Stimulated activated CD8-positive, alpha-beta memory T cell treated with anti-CD3 and anti-CD28 coated beads, Interleukin-15, amount 100 ng/mL, for 1 hour (primary cell): ENCODE results near the gene CLK3.
A peak's percentile ranks its signal among the peaks of the same experiment; 100 is the strongest.
"Not testable (repeated sequence)": the region's sequence is repeated elsewhere in the genome, so short reads cannot be mapped to it uniquely, and the experiment has no call there.

ENCODE experiments used
- DNase-seq: peaks from one replicate; pipeline ENCODE4 v3.0.0-alpha.2; 2020; ENCODE audit warnings: low read depth

Gene CLK3

GRCh38 chr15:74615508-74616365, at the start of gene CLK3:
TSS of gene CLK3 (plus strand) at chr15:74615836. CDS start at chr15:74619197, 3,361 bp downstream.
- DNase-seq: peak; percentile 88

- DNase-seq: no peak
Observed at GRCh38 chr15:74568594-74568993, 47.0 kb upstream of the CLK3 start.

GRCh38 chr15:74569731-74570070, 45.9 kb upstream of the CLK3 start:
- DNase-seq: no peak

- DNase-seq: no peak
Observed at GRCh38 chr15:74571191-74571590, 44.4 kb upstream of the CLK3 start.

- DNase-seq: no peak
Observed at GRCh38 chr15:74573987-74574386, 41.6 kb upstream of the CLK3 start.

- DNase-seq: no peak
Observed at GRCh38 chr15:74578496-74578994, 37.1 kb upstream of the CLK3 start.

- no peak for DNase-seq
Observed at GRCh38 chr15:74579001-74579400, 36.6 kb upstream of the CLK3 start.

- DNase-seq: no peak
Observed at GRCh38 chr15:74580538-74581350, 34.9 kb upstream of the CLK3 start.

GRCh38 chr15:74584204-74584603, 31.4 kb upstream of the CLK3 start:
- no peak for DNase-seq

GRCh38 chr15:74584779-74585178, 30.9 kb upstream of the CLK3 start:
- DNase-seq: no peak

- DNase-seq: no peak
Observed at GRCh38 chr15:74585191-74585590, 30.4 kb upstream of the CLK3 start.

- no peak for DNase-seq
Observed at GRCh38 chr15:74585857-74586256, 29.8 kb upstream of the CLK3 start.

GRCh38 chr15:74589826-74590225, 25.8 kb upstream of the CLK3 start:
- no peak for DNase-seq

GRCh38 chr15:74592222-74592621, 23.4 kb upstream of the CLK3 start:
- DNase-seq: no peak

- no peak for DNase-seq
Observed at GRCh38 chr15:74593122-74593521, 22.5 kb upstream of the CLK3 start.

GRCh38 chr15:74594455-74594854, 21.2 kb upstream of the CLK3 start:
- no peak for DNase-seq

GRCh38 chr15:74595271-74595670, 20.4 kb upstream of the CLK3 start:
- no peak for DNase-seq

GRCh38 chr15:74596736-74597135, 18.9 kb upstream of the CLK3 start:
- not testable (repeated sequence) for DNase-seq

GRCh38 chr15:74597146-74597705, 18.4 kb upstream of the CLK3 start:
- DNase-seq: not testable (repeated sequence)

- peak; percentile 74 for DNase-seq
Observed at GRCh38 chr15:74598126-74598842, 17.4 kb upstream of the CLK3 start.

- DNase-seq: no peak
Observed at GRCh38 chr15:74599156-74599555, 16.5 kb upstream of the CLK3 start.
